DOHH2 (cell line): Measurements from ENCODE around the gene CDC42.

ENCODE experiments used
- CTCF ChIP-seq: fragments of 200-600 bp; sonication (generic); IDR thresholded peaks from one replicate; pipeline ENCODE4 v1.5.1; 2014; ENCODE audit warnings: antibody characterized with exemption, mild to moderate bottlenecking, low read depth, low read length; ENCODE audit not compliant: poor library complexity, severe bottlenecking
- EZH2phosphoT487 ChIP-seq: fragments of 200-600 bp; sonication (generic); IDR thresholded peaks from 2 replicates; pipeline ENCODE4 v1.6.1; 2017; ENCODE audit warnings: borderline replicate concordance, mild to moderate bottlenecking, antibody characterized with exemption, low read length, moderate library complexity, mixed read lengths

GRCh38 chr1:22053017-22053860, 730 bp downstream of the CDC42 start:
- no peak for TF ChIP-seq CTCF
- no peak for TF ChIP-seq EZH2phosphoT487
